ENCODE results near the gene FAM180A.

FAM180A gene

DNA sequence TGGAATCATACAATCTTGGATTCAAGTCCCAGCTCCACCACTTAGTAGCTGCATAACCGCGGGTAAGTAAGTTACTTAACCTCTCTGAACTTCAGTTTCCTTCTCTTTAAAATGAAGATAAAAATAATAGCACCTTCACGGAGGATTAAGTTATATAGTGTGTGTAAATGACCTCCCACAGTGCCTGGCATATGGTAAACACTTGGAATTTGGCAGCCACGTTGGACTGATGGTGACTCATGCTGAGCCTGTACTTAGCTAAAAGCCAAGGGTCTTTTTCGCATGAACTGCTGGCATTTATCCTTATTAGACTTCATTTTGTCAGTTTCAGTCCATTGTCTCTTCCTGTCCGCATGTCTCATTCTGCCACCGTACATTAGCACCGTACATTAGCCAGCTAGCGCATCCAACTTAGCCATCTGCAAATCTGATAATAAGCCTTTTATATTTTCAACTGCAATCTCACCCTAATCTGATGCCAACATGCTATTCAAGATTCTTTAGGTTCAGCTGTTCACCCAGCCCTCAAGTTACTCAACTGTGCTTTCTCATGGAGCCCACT, 31.9 kb downstream of the FAM180A start:
- Mint-ChIP-seq H3K4me1 (no peaks in the 10 kb centered on the region), H3K27ac (no peak overlapping the region), H3K9me3 (no peaks in the 10 kb centered on the region), H3K4me3 (no peak overlapping the region), H3K36me3 (no peaks in the 10 kb centered on the region), H3K27me3 (peaks cover 25% of the 10 kb centered on the region)
- no peak for ATAC-seq

DNA sequence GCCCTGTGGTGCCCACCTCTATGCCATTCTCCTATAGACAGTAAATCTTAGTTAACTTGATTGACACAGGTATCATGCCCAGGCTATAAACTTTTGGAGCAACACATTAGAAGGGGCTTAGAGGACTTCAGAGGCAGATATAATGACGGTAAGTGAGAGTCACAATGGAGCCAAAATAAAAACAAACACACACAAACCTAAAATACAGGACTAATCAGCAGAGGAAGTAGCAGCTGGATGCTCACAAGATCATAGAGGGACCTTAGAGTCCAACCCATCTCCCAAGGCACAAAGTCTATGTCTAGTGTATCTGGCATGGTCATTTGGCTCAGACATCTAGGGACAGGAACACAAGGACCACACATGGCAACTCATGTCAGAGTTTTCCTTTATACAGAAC, 32.9 kb downstream of the FAM180A start:
- ATAC-seq: no peak
- H3K4me3 Mint-ChIP-seq: no peak overlapping the region
- H3K27ac Mint-ChIP-seq: no peak overlapping the region
- no peaks in the 10 kb centered on the region for H3K9me3 Mint-ChIP-seq
- peaks cover 14% of the 10 kb centered on the region for H3K27me3 Mint-ChIP-seq
- H3K36me3 Mint-ChIP-seq: no peaks in the 10 kb centered on the region
- H3K4me1 Mint-ChIP-seq: no peaks in the 10 kb centered on the region

DNA sequence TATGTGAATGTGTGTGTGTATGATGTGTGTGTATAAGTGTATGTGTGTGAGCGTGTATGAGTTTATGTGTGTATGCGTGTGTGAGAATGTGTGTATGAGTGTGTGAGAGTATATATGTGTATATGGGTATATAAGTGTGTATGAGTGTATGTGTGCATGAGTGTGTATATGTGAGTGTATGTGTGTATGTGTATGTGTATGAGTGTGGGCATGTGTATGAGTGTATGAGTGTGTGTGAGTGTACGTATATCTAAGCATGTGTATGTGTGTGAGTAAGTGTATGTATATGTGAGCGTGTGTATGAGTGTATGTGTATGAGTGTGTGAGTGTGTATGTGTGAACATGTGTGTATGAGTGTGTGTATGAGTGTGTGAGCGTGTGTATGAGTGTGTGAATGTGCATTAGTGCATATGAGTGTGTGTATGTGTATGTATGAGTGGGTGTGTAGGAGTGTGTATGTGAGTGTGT, 33.5 kb downstream of the FAM180A start:
- H3K36me3 Mint-ChIP-seq: no peaks in the 10 kb centered on the region
- no peaks in the 10 kb centered on the region for H3K9me3 Mint-ChIP-seq
- peaks cover 9% of the 10 kb centered on the region for H3K27me3 Mint-ChIP-seq
- H3K27ac Mint-ChIP-seq: no peak overlapping the region
- no peaks in the 10 kb centered on the region for H3K4me1 Mint-ChIP-seq
- no peak overlapping the region for H3K4me3 Mint-ChIP-seq
- ATAC-seq: no peak

DNA sequence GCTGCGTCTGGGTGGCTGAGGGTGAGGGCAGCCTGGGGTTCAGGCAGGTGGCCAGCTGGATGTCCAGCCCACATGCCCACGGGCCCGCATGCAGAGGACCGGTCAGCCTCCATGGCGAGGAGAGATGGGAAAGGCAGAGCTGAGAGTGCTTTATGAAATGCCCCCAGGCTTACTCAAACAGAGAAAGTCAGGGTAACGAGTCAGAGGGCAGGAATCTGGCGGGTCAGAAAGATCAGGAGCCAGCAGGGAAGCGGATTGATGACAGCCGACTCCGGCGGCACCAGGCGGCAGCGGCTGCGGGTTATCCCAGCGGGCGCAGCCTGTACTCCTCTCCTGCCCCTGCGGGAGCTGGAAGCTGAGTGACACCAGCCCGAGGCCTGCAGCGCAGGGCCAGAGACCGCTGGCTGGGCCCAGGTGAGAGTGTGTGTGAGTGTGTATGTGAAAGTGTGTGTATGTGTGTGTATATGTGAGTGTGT, 34.0 kb downstream of the FAM180A start:
- no peak for ATAC-seq
- Mint-ChIP-seq H3K9me3 (no peaks in the 10 kb centered on the region), H3K27ac (no peak overlapping the region), H3K36me3 (no peaks in the 10 kb centered on the region), H3K27me3 (peaks cover 9% of the 10 kb centered on the region), H3K4me3 (no peak overlapping the region), H3K4me1 (no peaks in the 10 kb centered on the region)

DNA sequence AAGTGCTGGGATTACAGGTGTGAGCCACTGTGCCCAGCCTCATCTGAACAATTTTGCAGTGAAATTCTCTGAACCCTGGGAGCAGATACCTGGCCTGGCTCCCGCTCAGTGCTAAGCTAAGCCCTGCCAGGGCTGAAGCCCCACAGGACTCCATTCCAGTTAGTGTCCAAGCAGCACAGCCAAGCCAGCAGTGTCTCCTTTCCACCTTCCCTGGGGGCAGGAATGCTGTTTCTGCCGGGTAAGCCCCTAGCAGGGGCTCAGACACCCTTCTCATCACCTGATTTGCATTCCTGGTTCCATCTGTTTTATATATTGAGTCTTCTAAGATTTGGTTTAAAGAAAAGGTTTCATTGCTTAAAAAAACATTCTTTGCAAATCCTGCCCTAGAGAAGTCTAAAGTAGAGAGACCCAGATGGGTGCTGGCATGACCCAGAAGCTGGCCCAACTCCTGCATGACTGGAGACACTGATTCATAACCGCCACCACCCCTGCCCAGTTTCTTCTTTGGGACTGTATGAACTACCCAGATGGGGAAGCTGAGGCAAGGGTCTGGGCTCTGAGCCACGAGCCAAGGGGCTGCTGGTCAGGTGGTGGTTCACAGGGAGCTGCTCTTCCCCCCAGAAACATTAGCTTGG, 34.7 kb downstream of the FAM180A start:
- no peak for ATAC-seq
- Mint-ChIP-seq H3K27ac (no peak overlapping the region), H3K27me3 (peaks cover 9% of the 10 kb centered on the region), H3K4me1 (no peaks in the 10 kb centered on the region), H3K4me3 (no peak overlapping the region), H3K36me3 (no peaks in the 10 kb centered on the region), H3K9me3 (no peaks in the 10 kb centered on the region)

DNA sequence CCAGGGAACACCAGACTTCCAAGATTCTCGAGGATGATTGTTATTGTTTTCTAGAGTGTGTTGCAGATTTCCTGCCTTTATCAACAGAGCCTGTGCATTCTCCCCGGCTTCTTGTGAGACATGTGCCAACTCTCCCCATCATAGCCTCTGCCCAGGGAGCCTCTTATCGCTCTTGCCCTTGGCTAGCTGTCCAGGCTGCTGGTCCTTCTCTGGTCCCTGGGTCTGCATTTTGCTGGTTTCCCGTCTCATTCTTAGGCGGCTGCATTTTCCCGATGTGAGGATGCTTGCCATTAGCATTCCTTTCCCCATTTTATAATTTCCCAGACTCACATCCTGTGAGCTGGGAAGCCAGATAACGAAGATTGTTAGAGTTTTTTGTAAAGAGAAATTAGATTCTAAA, 35.8 kb downstream of the FAM180A start:
- H3K27me3 Mint-ChIP-seq: no peaks in the 10 kb centered on the region
- no peaks in the 10 kb centered on the region for H3K4me1 Mint-ChIP-seq
- H3K27ac Mint-ChIP-seq: no peak overlapping the region
- no peaks in the 10 kb centered on the region for H3K9me3 Mint-ChIP-seq
- ATAC-seq: no peak
- no peaks in the 10 kb centered on the region for H3K36me3 Mint-ChIP-seq
- no peak overlapping the region for H3K4me3 Mint-ChIP-seq

DNA sequence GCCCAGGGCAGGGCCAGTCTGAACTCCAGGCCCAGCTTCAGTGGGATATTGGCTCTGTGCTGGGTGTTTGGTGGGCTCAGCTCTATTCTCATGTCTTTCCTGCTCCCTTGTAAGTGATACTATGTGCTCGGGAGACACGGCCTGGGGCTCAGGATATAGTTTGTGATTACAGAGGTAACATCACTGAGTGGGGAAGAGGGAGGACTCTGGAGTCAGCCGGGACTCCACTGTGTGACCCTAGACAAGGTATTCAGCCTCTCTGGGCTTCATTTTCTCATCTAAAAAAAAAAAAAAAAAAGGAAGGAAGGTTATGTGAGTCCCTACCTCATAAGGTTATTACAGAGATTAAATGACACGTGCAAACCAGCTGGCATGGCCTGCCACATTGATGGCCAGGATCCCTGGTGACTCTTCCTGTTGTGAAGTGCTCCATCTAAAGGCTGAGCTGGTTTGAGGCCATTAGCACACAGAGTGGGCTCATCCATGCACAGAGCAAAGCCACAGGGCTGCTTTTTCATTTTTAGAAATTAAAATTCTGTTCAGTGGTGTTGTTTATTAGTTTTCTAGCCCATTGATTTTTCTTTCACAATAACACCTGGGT, 36.3 kb downstream of the FAM180A start:
- Mint-ChIP-seq H3K27me3 (no peaks in the 10 kb centered on the region), H3K27ac (no peak overlapping the region), H3K36me3 (no peaks in the 10 kb centered on the region), H3K9me3 (no peaks in the 10 kb centered on the region), H3K4me3 (no peak overlapping the region), H3K4me1 (no peaks in the 10 kb centered on the region)
- no peak for ATAC-seq

DNA sequence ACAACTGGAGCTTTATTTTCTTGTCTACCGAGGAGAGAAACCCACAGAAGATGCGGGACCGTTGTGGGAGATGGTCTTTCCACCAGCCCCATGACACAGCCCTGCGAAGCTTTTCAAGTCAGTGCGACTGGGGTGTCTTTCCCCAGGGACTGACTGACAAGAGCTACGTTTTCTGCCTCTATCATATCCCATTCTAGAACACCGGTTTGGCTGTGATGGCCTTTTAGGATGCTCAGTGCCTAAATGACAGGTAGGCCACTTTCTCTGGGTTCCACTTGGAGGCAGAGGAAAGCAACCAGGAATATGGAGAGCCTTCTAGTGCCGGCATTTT, 37.5 kb downstream of the FAM180A start:
- H3K27ac Mint-ChIP-seq: no peak overlapping the region
- H3K36me3 Mint-ChIP-seq: no peaks in the 10 kb centered on the region
- H3K27me3 Mint-ChIP-seq: no peaks in the 10 kb centered on the region
- no peak for ATAC-seq
- no peaks in the 10 kb centered on the region for H3K4me1 Mint-ChIP-seq
- H3K4me3 Mint-ChIP-seq: no peak overlapping the region
- H3K9me3 Mint-ChIP-seq: no peaks in the 10 kb centered on the region

DNA sequence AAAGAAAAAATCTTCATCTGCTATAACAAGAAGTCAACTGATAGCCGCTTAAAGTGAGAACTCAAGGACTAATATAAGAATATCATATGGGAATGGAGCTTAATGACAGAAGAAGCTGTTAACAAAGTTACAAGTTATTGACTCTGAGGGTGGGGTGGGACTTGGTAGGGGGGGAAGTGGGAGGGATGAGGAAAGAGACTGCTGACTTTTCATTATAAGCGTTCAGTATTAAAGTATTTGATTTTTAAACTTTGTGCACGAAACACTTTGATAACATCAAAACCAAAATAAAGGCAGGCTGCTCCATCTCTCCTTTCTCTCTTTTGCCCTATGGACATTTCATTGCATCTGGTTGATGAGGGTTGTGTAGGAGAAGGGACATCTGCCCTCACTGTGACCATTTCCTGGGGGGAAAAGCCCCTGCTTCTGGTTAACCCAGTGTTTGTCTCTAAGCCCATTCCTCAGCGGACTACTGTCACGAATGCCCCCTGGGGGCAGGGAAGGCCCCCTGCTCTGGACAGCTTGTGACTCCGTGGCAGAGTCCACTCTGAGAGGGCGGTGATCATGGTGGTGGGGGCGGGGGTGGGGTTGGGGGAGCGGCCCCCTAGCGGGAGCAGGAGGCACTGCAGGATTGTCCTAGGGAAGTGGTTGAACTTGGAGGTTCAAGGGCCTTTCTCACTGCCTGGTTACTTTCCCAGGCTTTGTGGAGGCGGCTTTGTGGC, 38.0 kb downstream of the FAM180A start:
- H3K9me3 Mint-ChIP-seq: no peaks in the 10 kb centered on the region
- no peak overlapping the region for H3K27ac Mint-ChIP-seq
- no peaks in the 10 kb centered on the region for H3K4me1 Mint-ChIP-seq
- H3K4me3 Mint-ChIP-seq: no peak overlapping the region
- H3K27me3 Mint-ChIP-seq: no peaks in the 10 kb centered on the region
- ATAC-seq: no peak
- H3K36me3 Mint-ChIP-seq: no peaks in the 10 kb centered on the region

DNA sequence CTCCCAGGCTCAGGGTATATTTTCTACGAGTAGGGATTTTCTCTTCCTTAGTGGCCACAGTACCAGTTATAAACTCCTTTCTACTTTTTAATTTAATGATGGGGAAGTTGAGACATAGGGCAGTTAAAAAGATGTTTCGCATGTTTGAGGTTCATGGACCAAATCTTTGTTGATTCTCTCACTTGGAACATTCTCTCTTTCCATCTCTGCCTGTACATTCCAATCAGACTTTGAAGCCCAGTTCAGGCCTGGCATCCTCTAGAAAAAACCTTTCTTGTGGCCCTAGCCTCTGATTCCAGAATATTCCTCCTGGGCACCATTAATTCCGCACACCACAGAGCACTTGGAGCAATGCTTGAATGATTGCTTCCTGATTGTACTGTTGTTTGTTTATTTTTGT, 39.1 kb downstream of the FAM180A start:
- ATAC-seq: no peak

DNA sequence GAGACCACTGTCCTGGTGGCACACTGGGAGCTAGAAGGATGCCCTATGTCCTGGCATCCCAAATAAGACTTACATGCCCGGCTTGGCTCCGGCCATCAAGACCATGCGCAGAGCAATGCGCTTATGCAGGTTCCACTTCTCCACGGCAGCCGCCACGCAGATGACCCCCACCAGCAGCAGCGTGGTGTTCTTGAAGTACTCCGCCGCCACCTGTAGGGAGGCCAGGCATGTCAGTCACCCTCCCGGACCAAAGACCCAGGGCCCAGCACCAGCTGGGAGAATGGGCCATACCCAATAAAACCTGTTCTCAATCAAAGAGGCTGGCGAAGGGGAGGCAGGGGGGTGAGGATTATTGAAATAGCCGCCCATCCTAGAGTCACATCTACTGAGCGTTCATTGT, 40.6 kb downstream of the FAM180A start:
- no peak for ATAC-seq
- Mint-ChIP-seq H3K9me3 (no peaks in the 10 kb centered on the region), H3K27me3 (no peaks in the 10 kb centered on the region), H3K27ac (no peak overlapping the region), H3K4me1 (no peaks in the 10 kb centered on the region), H3K36me3 (no peaks in the 10 kb centered on the region), H3K4me3 (no peak overlapping the region)

More for the DNA sequence above, 39.1 kb downstream of the FAM180A start:
- no peaks in the 10 kb centered on the region for H3K36me3 Mint-ChIP-seq
- H3K27ac Mint-ChIP-seq: no peak overlapping the region
- no peaks in the 10 kb centered on the region for H3K9me3 Mint-ChIP-seq
- H3K4me1 Mint-ChIP-seq: no peaks in the 10 kb centered on the region
- H3K4me3 Mint-ChIP-seq: no peak overlapping the region
- H3K27me3 Mint-ChIP-seq: no peaks in the 10 kb centered on the region

DNA sequence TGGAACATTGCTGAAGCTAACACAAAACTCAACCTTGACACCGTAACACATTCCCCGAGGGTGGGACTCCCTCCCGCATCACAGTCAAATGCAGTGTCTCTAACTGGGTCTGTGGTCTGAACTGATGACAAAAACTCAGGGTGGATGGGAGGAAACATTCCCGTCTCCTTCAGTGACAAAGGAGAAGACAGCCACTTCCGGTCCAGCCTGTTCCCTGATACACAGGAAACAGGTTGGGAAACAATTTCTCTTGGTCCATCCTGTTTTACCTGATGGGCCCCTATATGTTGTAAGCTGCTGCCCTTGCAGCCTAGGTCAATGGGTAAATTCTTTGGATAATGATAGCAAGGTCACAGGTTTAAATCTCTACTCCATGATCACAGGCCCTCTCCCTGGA, 41.0 kb downstream of the FAM180A start:
- H3K9me3 Mint-ChIP-seq: no peaks in the 10 kb centered on the region
- no peak for ATAC-seq

DNA sequence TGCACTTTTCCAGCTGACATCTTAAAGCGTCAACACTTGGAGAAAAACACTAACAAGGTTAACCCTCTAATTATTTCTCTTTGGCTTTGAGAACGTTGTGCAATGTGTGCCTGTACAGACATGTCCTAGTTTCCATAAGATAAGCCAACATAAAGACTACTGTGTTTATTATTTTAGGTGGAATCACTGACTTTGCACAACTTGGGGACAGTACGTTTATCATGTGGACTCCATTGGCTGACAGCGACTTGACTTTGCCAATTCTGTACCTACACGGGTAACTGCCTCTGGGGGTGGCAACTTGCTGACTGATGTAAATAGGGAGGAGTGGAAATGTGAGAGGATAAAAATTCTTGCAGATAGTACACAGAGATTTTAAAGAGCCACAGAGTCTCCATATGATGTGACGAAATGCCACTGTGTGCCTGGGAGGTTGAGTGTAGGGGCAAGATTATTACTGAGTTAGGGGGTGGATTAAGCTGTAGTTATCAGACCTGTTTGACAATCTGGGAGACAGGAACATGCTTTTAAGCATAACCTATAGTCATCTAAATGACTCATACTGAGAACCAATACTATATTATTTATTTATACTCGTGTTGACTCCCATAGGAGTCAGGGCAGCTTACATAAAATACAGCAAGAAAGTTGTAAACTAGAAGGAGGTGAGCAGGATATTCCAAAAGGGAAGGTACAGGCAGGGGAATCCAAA, 41.6 kb downstream of the FAM180A start:
- Mint-ChIP-seq H3K36me3 (no peaks in the 10 kb centered on the region), H3K27ac (no peak overlapping the region), H3K9me3 (no peaks in the 10 kb centered on the region), H3K27me3 (no peaks in the 10 kb centered on the region), H3K4me3 (no peak overlapping the region), H3K4me1 (no peaks in the 10 kb centered on the region)
- ATAC-seq: no peak

More for the DNA sequence above, 41.0 kb downstream of the FAM180A start:
- no peak overlapping the region for H3K27ac Mint-ChIP-seq
- H3K27me3 Mint-ChIP-seq: no peaks in the 10 kb centered on the region
- H3K4me1 Mint-ChIP-seq: no peaks in the 10 kb centered on the region
- no peaks in the 10 kb centered on the region for H3K36me3 Mint-ChIP-seq
- H3K4me3 Mint-ChIP-seq: no peak overlapping the region

DNA sequence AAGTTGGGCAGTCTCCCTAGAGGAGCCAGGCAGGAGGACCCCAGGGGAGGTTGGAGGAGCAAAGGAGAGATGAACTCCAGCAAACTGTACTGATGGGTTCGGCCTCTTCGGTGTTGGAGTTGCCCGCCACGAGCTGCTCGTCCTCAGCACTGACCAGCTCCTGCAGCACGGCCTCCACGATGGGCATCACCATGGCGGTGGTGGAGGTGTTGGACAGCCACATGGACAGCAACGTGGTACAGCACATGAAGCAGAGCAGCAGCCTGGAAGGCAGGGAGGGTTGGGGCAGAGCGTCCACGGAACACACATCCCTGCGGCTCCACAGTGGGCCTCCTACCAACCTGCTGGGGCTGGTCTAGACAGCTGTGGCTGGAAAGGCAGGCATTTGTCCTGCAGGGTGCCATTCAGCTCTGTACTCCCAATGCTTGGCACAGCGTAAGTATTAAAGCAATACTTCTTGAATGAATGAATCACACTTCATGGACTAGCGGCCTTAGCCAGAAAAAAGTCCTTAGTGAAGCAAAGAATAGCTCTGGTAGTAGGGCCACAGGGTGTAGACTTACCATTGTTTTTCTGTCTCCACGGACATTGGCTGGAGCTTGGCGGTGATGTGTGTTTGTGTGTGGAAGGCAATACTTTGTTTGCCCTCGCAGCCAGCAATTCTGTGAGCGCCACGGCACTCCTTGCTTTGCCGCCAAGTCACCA, 42.4 kb downstream of the FAM180A start:
- no peaks in the 10 kb centered on the region for H3K27me3 Mint-ChIP-seq

DNA sequence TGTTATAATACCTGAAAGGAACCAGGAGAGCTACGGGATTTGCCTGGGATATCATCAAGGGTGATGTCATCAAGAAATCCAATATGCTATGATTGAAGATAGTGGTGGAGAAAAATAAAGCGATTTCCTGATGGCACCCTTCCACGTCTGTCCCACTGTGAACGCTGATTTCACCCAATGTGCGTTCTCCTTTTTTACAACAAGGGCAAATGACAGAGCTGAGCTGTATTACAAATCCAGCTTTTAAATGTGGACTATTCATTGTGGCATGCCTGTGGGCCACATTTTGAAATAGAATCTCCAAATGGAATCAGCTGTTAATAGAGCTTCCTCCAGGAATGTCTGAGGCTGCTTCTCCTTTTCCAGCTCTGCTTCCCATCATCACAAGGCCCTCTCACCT, 43.9 kb downstream of the FAM180A start:
- no peaks in the 10 kb centered on the region for H3K9me3 Mint-ChIP-seq
- H3K4me3 Mint-ChIP-seq: no peak overlapping the region
- no peak for ATAC-seq
- H3K4me1 Mint-ChIP-seq: no peaks in the 10 kb centered on the region
- H3K27me3 Mint-ChIP-seq: no peaks in the 10 kb centered on the region
- H3K36me3 Mint-ChIP-seq: peaks cover 6% of the 10 kb centered on the region
- H3K27ac Mint-ChIP-seq: no peak overlapping the region

More for the DNA sequence above, 42.4 kb downstream of the FAM180A start:
- Mint-ChIP-seq H3K4me3 (no peak overlapping the region), H3K27ac (no peak overlapping the region), H3K9me3 (no peaks in the 10 kb centered on the region), H3K36me3 (no peaks in the 10 kb centered on the region), H3K4me1 (no peaks in the 10 kb centered on the region)
- no peak for ATAC-seq
